ENCODE measurements around the gene NPLOC4. TPM values are rescaled to one million over a fixed set of nuclear protein-coding genes. Genes with fewer than 3 reads are reported as not detected.

Gene NPLOC4
- 78.4 to 102 TPM (median 96.0 TPM) in 5 replicates for total RNA-seq (2022; extraction: Qiagen RNA extraction)

DNA sequence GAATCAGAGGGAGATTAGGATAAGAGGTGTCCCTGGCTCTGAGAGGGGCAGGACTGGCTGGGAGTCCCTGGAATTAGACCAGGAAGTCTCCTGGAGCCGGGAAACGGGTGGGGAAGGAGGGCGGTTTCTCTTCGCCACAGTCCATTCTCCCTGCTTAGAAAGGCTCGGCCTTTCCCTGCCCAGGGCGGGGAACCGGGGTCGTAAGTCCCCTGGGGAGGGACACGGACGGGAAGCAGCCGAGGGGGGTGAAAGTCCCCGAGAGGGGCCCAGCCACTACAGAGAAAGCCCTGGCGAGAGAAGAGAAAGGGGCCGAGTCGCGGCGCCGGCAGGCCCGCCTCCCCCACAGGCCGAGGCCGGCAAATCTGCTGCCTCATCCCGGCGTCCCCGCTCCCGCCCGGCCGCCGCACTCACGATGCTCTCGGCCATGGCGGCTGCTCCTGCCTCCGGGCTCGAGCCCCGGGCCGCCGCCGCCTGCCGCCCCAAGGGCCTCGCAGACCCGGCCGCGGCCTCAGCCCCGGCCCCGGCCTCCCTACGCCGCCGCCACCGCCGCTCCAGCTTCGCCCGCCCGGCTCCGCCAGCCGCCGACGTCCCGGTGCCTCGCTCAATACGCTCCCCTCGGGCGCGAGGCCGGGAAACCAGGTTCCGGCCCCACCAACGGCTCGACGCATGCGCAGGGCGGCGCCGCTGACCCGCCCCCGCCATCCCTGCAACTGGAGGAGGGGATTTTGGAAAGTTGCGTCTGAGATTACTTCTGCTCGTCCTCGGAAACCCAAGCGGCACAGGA lies at the start of gene NPLOC4, which contains the start of gene TSPAN10:
Gene NPLOC4 (minus strand): TSS at position 608 of the 784 bp plus-strand sequence. CDS start 182 bp downstream, at position 426.
Gene TSPAN10 (plus strand): TSS at position 692 of the 784 bp plus-strand sequence. CDS start 5,217 bp downstream, outside the sequence.

DNA sequence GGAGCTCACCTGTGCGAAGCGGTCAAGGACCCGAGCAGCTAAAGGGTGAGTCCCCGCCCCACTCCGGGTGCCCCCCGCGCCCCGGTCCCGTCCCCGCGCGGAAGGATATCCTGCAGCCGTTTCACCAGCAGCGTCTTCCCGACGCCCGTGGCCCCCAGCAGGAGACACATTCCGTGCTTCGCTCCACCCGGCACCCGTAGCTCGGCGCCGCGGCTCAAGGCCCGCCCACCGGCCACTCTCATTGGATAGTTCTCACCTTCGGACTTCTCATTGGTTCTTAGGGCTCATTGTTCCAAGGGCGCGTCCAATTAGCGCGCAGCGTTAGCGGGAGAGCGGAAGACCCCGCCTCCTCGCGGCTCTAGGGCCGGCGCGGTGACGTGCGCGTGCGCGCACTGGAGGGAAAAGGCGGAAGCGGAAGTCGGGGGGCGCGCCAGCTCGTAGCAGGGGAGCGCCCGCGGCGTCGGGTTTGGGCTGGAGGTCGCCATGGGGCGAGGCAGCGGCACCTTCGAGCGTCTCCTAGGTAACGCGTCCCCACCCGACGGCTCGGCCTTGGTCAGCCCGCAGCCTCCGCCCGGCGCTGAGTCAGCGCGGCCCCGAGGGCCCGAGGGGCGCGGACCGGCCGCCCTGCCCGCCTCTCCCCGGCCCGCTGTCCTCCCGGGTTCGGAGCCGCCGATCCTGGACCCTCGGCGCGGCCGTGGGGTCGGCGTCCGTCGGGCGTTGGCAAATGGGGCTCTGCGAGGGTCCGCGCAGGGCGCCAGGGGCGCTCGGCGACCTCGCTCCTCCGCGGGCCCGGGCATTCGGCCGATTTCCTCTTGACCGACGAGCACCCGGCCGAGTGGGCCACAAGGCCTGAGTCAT lies 46.9 kb upstream of the NPLOC4 start, which contains the start of the genes ARL16 and HGS:
Gene ARL16 (minus strand): TSS at position 214 of the 858 bp plus-strand sequence. CDS start 44 bp downstream, at position 170.
Gene HGS (plus strand): TSS at position 428 of the 858 bp plus-strand sequence. CDS start 56 bp downstream, at position 484.

DNA sequence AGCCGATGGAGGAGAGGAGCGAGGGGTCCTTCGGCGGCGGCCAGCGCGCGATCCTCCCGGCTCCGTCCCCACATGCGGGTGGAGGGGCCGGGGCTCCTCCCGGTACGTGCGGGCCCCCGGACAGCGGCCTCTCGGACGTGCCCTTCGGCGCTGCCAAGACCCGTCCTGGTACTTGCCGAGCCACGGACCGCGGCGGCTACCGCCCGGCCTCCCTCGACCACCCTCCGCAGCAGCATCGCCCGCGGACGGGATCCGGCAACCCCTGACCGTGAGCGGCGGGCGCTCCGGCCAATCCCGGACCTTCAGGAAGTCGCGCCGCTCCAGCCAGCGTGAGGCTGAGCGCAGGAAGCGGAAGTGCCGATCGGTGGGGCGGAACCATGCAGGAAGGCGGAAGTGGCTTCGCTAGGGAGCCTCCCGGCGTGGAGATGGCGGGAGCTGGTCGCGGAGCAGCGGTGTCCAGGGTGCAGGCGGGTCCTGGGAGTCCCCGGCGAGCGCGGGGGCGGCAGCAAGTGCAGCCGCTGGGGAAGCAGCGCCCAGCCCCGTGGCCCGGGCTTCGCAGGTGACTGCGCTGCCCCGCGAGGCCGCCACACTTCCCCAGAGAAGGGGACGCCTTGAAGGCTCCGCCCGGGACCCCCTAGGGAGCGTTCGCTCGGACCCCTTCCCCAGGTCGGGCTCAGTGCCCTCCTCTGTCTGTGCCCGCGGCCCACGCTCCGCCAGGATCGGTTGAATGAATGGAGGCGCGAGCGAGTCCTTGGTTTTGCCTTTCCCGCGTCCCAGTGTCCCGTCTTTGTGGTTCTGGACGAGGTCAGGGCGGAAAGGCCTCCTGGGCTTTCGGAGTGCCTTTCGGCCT lies 29.7 kb upstream of the NPLOC4 start, which contains the start of the genes CCDC137 and OXLD1:
Gene CCDC137 (plus strand): TSS at position 396 of the 850 bp plus-strand sequence. CDS start 30 bp downstream, at position 426.
Gene OXLD1 (minus strand): TSS at position 264 of the 850 bp plus-strand sequence. CDS start 28 bp downstream, at position 236.

DNA sequence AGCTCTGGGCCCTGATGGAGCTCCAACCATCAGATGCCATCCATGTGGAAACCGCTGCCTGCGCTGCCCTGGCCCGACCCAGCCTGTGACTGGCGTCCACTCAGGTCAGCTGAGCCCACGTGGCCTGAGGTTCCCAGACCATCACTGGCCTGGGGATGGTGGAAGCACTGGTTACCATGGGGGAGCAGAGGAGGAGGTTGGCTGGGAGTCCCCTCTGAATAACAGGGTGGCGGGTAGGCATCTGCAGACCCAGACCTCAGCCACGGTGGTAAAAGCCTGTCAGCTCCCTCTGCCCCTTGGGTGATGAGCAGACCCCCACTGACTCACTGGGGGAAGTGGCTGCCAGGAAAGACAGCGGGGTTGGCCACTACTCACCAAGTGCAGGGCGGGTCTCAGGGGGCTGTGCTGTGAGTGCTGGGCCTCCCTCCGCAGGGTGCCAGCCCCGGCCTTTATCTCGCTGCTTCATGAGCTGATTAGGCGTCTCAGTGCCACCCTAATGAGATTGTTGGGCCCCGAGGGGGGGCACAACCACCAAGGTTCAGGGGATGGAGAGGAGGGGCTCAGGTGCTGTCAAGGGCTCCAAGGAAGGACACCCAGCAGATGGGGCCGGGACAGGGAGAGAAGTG lies 19.3 kb upstream of the NPLOC4 start, which contains the start of gene PDE6G:
Gene PDE6G (minus strand): TSS at position 425 of the 626 bp plus-strand sequence. CDS start 3,237 bp downstream, outside the sequence.

DNA sequence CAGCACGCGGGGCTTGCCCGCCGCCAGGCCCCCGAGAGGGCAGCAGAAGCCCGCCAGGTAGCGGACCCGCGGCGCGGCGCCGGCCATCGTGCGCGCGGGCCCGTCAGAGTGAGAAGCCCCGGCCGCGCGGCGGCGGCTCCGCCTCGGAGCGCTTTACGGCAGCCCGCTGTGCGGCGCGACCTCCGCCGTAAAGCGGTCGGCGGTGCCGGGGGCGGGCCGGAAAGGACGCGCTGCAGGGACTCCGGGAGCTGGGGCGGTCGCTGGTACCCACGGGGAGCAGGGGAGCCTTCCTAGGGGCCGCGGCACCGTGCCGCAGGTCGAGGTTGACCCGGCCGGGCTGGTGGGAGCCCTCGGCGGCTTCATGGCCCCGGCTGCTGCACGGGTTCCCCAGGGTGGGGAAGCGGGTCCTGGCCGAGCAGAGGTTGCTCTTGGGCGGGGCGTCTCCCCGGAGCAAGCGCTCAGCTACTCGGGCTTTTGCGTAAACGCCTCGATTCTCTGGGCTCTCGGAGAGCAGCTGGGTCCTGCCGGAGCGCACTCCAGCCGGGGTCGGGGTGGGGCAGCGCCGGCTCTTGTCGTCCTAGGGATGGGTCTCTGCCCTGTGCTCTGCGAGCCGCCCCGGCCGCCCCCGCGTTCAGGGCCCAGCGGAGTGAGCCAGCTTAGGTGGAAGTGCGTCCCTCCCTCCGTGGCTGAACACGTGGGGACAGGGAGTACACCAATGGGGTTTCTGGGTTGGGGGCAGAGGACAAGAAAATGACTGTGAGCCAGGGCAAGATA lies 84.5 kb downstream of the NPLOC4 start, which contains the start of gene FAAP100:
Gene FAAP100 (minus strand): TSS at position 110 of the 774 bp plus-strand sequence. CDS start 23 bp downstream, at position 87.

DNA sequence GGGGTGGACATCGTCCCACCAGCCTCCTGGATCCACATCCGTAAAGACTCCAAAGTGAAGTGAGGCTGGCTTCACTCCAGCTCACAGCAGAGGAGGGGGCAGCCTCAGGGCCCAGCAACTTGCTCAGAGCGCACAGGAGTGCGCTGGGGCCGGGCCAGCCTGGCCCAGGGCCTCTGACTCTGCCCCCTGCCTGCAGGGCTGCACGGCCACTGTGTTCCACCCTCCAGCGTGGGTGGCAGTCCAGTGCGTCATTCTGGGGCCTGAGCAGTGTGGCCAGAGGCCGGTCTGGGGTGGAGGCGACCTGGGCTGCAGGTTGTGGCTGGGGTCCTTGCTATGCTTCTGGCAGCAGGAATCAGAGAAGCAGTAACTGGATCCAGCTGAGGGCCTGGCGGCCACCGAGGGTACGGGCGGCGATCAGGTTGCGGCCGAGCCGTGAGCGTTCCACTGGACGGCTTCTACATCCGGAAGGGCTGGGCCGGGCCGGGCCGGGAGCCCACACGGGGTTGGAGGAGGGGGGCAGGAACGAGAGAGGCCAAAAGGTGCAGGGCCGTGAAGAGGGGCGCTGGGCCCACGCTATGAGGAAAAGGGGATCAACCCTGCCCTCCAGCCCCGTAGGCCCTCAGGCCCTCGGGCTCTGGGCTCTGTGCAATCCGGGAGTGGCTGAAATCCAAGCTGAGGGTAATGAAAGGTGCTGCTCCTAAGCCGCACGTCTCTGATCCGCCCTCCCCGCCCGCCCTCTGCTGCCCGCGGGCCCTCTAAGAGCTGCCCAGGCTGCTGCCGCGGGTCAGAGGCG lies 109.1 kb downstream of the NPLOC4 start, which contains the start of gene FSCN2:
Gene FSCN2 (plus strand): TSS at position 787 of the 793 bp plus-strand sequence. CDS start 155 bp downstream, outside the sequence.

DNA sequence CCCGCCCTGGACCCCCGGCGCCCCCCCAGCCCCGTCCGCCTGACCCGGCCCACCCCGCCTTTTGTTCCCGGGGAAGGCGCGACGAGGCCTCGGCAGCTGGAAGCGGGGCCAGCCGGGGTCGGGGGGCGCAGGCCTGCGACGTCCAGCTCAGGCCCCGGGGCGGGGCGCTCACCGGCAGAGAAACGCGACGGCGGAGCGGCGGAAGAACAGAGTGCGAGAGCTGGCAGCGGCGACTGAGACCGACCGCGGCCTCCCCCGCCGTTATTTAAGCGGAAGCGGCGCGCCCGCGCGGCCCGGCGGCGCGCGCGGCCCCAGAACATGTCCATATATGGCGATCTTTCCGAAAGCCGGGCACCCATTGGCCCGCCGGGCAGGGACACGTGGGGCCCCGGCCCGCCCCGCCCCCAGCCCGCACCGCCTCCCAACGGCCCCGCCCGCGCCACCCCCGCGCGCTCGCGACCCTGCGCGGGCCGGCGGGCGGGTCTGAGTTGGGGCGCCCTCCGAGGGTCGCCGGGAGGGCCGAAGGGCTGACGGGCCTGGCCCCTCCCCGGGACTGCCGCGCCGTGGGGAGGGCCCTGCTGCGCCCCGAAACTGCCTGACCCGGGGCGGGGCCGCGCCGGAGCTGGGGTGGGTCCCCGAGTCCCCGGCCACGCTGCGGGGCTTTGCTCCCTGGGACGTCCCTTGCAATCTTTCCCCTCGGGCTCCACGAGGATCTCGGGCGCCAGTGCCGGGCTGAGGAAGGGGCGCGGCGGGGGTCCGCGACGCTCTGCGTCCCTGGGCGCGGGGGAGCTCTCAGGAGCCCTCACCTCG lies 124.1 kb downstream of the NPLOC4 start, which contains the start of gene ACTG1:
Gene ACTG1 (minus strand): TSS at position 238 of the 810 bp plus-strand sequence. CDS start 445 bp downstream, outside the sequence.

Other genes with a start within 250 kb of the NPLOC4 start
- 5.3 to 8.6 TPM (median 8.5 TPM) in 5 replicates for gene BAHCC1, start 241.7 kb downstream of the NPLOC4 start, total RNA-seq (2022; extraction: Qiagen RNA extraction)
- 5,378 to 6,768 TPM (median 6,369 TPM) in 5 replicates for gene ACTG1, start 124.3 kb downstream of the NPLOC4 start, total RNA-seq (2022; extraction: Qiagen RNA extraction)
- gene FSCN2, start 108.7 kb downstream of the NPLOC4 start, total RNA-seq (2022; extraction: Qiagen RNA extraction): 0.77 to 1.7 TPM (median 1.1 TPM) in 5 replicates
- gene FAAP100, start 84.8 kb downstream of the NPLOC4 start, total RNA-seq (2022; extraction: Qiagen RNA extraction): 16.1 to 26.3 TPM (median 21.7 TPM) in 5 replicates
- gene TSPAN10, start 84 bp upstream of the NPLOC4 start, total RNA-seq (2022; extraction: Qiagen RNA extraction): 4.0 to 5.5 TPM (median 4.3 TPM) in 5 replicates
- 1.5 to 3.6 TPM (median 2.2 TPM) in 5 replicates for gene PDE6G, start 19.4 kb upstream of the NPLOC4 start, total RNA-seq (2022; extraction: Qiagen RNA extraction)
- gene OXLD1, start 29.5 kb upstream of the NPLOC4 start, total RNA-seq (2022; extraction: Qiagen RNA extraction): 31.2 to 55.4 TPM (median 50.7 TPM) in 5 replicates
- gene CCDC137, start 29.6 kb upstream of the NPLOC4 start, total RNA-seq (2022; extraction: Qiagen RNA extraction): 56.0 to 72.5 TPM (median 62.3 TPM) in 5 replicates
- 40.2 to 45.0 TPM (median 42.3 TPM) in 5 replicates for gene ARL16, start 46.7 kb upstream of the NPLOC4 start, total RNA-seq (2022; extraction: Qiagen RNA extraction)
- gene HGS, start 46.9 kb upstream of the NPLOC4 start, total RNA-seq (2022; extraction: Qiagen RNA extraction): 136 to 196 TPM (median 182 TPM) in 5 replicates
- 203 to 295 TPM (median 273 TPM) in 5 replicates for gene MRPL12, start 66.3 kb upstream of the NPLOC4 start, total RNA-seq (2022; extraction: Qiagen RNA extraction)
- gene SLC25A10, start 75.2 kb upstream of the NPLOC4 start, total RNA-seq (2022; extraction: Qiagen RNA extraction): 25.4 to 45.1 TPM (median 41.3 TPM) in 5 replicates
- 0.08 to 0.56 TPM (median 0.33 TPM) in 5 replicates for gene GCGR, start 167.0 kb upstream of the NPLOC4 start, total RNA-seq (2022; extraction: Qiagen RNA extraction)
- gene MCRIP1, start 196.2 kb upstream of the NPLOC4 start, total RNA-seq (2022; extraction: Qiagen RNA extraction): 81.7 to 100 TPM (median 89.2 TPM) in 5 replicates
- gene PPP1R27, start 197.9 kb upstream of the NPLOC4 start, total RNA-seq (2022; extraction: Qiagen RNA extraction): 0.19 to 0.42 TPM (median 0.27 TPM) in 5 replicates
- 735 to 768 TPM (median 746 TPM) in 5 replicates for gene P4HB, start 223.4 kb upstream of the NPLOC4 start, total RNA-seq (2022; extraction: Qiagen RNA extraction)
- 587 to 631 TPM (median 602 TPM) in 5 replicates for gene ARHGDIA, start 234.2 kb upstream of the NPLOC4 start, total RNA-seq (2022; extraction: Qiagen RNA extraction)

Data from A549 treated with dexamethasone at 1 μM for 4 hours (cell line).